H1 (cell line): Measurements from ENCODE around the gene VWA2. TPM values are rescaled to one million over a fixed set of nuclear protein-coding genes. Genes with fewer than 3 reads are reported as not detected.

Experiments
- CTCF ChIA-PET: fragments of 300-600 bp; sonication (Branson Sonifier 250); formaldehyde crosslinking; loops from one replicate; lab custom pipeline; 2021; ENCODE audit not compliant: partially characterized antibody; lab: Charles Lee
- POLR2A ChIA-PET: fragments of 300-600 bp; sonication (Branson Sonifier 250); formaldehyde crosslinking; loops from one replicate; lab custom pipeline; 2021; ENCODE audit warnings: inconsistent platforms; ENCODE audit not compliant: partially characterized antibody; lab: Charles Lee
- DNase-seq, 2 experiments: peaks; one replicate each; pipeline versions ENCODE4 v3.0.0 to v3.0.0-alpha.2; 2010 to 2022; ENCODE audit warnings: low spot score in 2 of 2, low read depth in 1 of 2, mixed read lengths in 1 of 2
- FAIRE-seq: peaks from 2 replicates; lab custom pipeline; 2011; peaks lifted over from hg19 to GRCh38; lab: Jason Lieb, UNC
- H2AFZ ChIP-seq: 2 replicates; pipeline ENCODE4 v1.8.1; 2012; ENCODE audit warnings: low read length, inconsistent platforms
- H2AK5ac ChIP-seq: 2 replicates; pipeline ENCODE4 v1.6.1; 2013; ENCODE audit warnings: low read depth, low read length
- H2BK120ac ChIP-seq: replicated peaks from 2 replicates; pipeline ENCODE3; 2013; ENCODE audit warnings: low read depth, low read length, inconsistent platforms
- H2BK12ac ChIP-seq: 2 replicates; pipeline ENCODE4 v1.6.1; 2013; ENCODE audit warnings: low read depth, low read length
- H2BK15ac ChIP-seq: 2 replicates; pipeline ENCODE4 v1.6.1; 2013; ENCODE audit warnings: low read length
- H2BK20ac ChIP-seq: 2 replicates; pipeline ENCODE4 v1.6.1; 2013; ENCODE audit warnings: low read length
- H2BK5ac ChIP-seq: 2 replicates; pipeline ENCODE4 v1.6.1; 2013; ENCODE audit warnings: low read depth, low read length
- H3K14ac ChIP-seq: 2 replicates; pipeline ENCODE4 v1.6.1; 2013; ENCODE audit warnings: inconsistent platforms; ENCODE audit not compliant: insufficient read length
- H3K18ac ChIP-seq: 2 replicates; pipeline ENCODE4 v1.6.1; 2013; ENCODE audit warnings: low read length; ENCODE audit errors: extremely low read depth
- H3K23ac ChIP-seq: 2 replicates; pipeline ENCODE4 v1.6.1; 2013; ENCODE audit warnings: inconsistent platforms; ENCODE audit not compliant: insufficient read length
- H3K23me2 ChIP-seq: 2 replicates; pipeline ENCODE4 v1.6.1; 2013; ENCODE audit warnings: low read depth, low read length
- H3K27ac ChIP-seq: 2 replicates; pipeline ENCODE4 v1.6.1; 2011; ENCODE audit warnings: low read depth, low read length, inconsistent platforms
- H3K27me3 ChIP-seq, 4 experiments: replicated peaks in 1 of 4; 1 replicate in 1 of 4; 2 replicates in 3 of 4; pipeline versions ENCODE4 v1.6.1 to v1.8.1; 2011 to 2013; ENCODE audit warnings: low read length in 3 of 4, mild to moderate bottlenecking in 3 of 4, inconsistent platforms in 2 of 4, mixed read lengths in 2 of 4, moderate library complexity in 1 of 4; ENCODE audit not compliant: control insufficient read depth in 3 of 4, insufficient read depth in 3 of 4; ENCODE audit errors: extremely low read depth in 1 of 4
- H3K36me3 ChIP-seq, 4 experiments: 2 replicates each; pipeline versions ENCODE4 v1.6.1 to v1.8.1; 2011 to 2013; ENCODE audit warnings: mild to moderate bottlenecking in 4 of 4, low read length in 3 of 4, moderate library complexity in 2 of 4, control low read depth in 1 of 4, inconsistent platforms in 1 of 4; ENCODE audit not compliant: insufficient read depth in 4 of 4, control insufficient read depth in 2 of 4
- H3K4ac ChIP-seq: replicated peaks from 2 replicates; pipeline ENCODE3; 2013; ENCODE audit warnings: low read length, low read depth, mixed read lengths, inconsistent platforms; ENCODE audit not compliant: insufficient read length
- H3K4me1 ChIP-seq, 4 experiments: replicated peaks in 1 of 4; 1 replicate in 1 of 4; 2 replicates in 3 of 4; pipeline versions ENCODE4 v1.6.1 to v1.8.1; 2011 to 2013; ENCODE audit warnings: low read length in 3 of 4, inconsistent platforms in 2 of 4, mixed read lengths in 1 of 4; ENCODE audit not compliant: insufficient read depth in 4 of 4, control insufficient read depth in 3 of 4
- H3K4me2 ChIP-seq, 2 experiments: 2 replicates each; pipeline versions ENCODE4 v1.6.1 to v1.8.1; 2011 to 2013; ENCODE audit warnings: low read depth in 2 of 2, low read length in 2 of 2, control low read depth in 1 of 2, inconsistent platforms in 1 of 2, mild to moderate bottlenecking in 1 of 2; ENCODE audit not compliant: insufficient read depth in 1 of 2
- H3K4me3 ChIP-seq, 4 experiments: fragments of 200-600, 300-600 bp in 1 of 4; sonication (generic), shearing (Covaris generic), sonication (Bioruptor Twin) in 1 of 4; 2 replicates each; pipeline versions ENCODE4 v1.5.1 to v1.8.1; 2011 to 2016; ENCODE audit warnings: low read length in 4 of 4, low read depth in 3 of 4, control low read depth in 2 of 4, inconsistent platforms in 2 of 4, mild to moderate bottlenecking in 2 of 4, mixed read lengths in 1 of 4, moderate library complexity in 1 of 4; ENCODE audit not compliant: insufficient read depth in 2 of 4; ENCODE audit errors: extremely low read depth in 1 of 4
- H3K56ac ChIP-seq: replicated peaks from 2 replicates; pipeline ENCODE3; 2013; ENCODE audit warnings: low read depth, mild to moderate bottlenecking, mixed read lengths, low read length, inconsistent platforms; ENCODE audit not compliant: insufficient read length
- H3K79me1 ChIP-seq: 2 replicates; pipeline ENCODE4 v1.6.1; 2013; ENCODE audit warnings: low read depth, low read length, control low read depth
- H3K79me2 ChIP-seq, 2 experiments: 2 replicates each; pipeline versions ENCODE4 v1.6.1 to v1.8.1; 2012 to 2013; ENCODE audit warnings: low read length in 2 of 2, mild to moderate bottlenecking in 2 of 2, inconsistent platforms in 1 of 2; ENCODE audit not compliant: insufficient read depth in 2 of 2, control insufficient read depth in 1 of 2
- H3K9ac ChIP-seq, 4 experiments: replicated peaks in 1 of 4; 1 replicate in 1 of 4; 2 replicates in 3 of 4; pipeline versions ENCODE4 v1.6.1 to v1.8.1; 2011 to 2013; ENCODE audit warnings: low read depth in 3 of 4, low read length in 3 of 4, control low read depth in 2 of 4, mild to moderate bottlenecking in 2 of 4, moderate library complexity in 2 of 4, inconsistent platforms in 1 of 4; ENCODE audit errors: extremely low read depth in 1 of 4
- H3K9me3 ChIP-seq, 2 experiments: 2 replicates each; pipeline versions ENCODE4 v1.6.1 to v1.8.1; 2012 to 2013; ENCODE audit warnings: mild to moderate bottlenecking in 2 of 2, moderate library complexity in 2 of 2, control low read depth in 1 of 2, inconsistent platforms in 1 of 2, low read depth in 1 of 2, low read length in 1 of 2, mixed read lengths in 1 of 2; ENCODE audit not compliant: insufficient read depth in 2 of 2
- H4K20me1 ChIP-seq, 2 experiments: replicated peaks in 1 of 2; 2 replicates each; pipeline versions ENCODE3 to v1.8.1; 2011 to 2013; ENCODE audit warnings: inconsistent platforms in 2 of 2, low read length in 2 of 2, mild to moderate bottlenecking in 1 of 2; ENCODE audit not compliant: insufficient read depth in 2 of 2, control insufficient read depth in 1 of 2
- H4K5ac ChIP-seq: 2 replicates; pipeline ENCODE4 v1.6.1; 2013; ENCODE audit warnings: low read length, low read depth, mixed read lengths, inconsistent platforms; ENCODE audit not compliant: insufficient read length
- H4K8ac ChIP-seq: 2 replicates; pipeline ENCODE4 v1.8.0; 2013; ENCODE audit warnings: mild to moderate bottlenecking, moderate library complexity, low read length, inconsistent platforms; ENCODE audit not compliant: insufficient read depth; ENCODE audit errors: extremely low read depth
- H4K91ac ChIP-seq: replicated peaks from 2 replicates; pipeline ENCODE3; 2013; ENCODE audit warnings: low read length, mixed read lengths, inconsistent platforms; ENCODE audit not compliant: insufficient read length
- BCL11A ChIP-seq, 2 experiments: IDR thresholded peaks; one replicate each; pipeline ENCODE4 v1.6.1; 2011; ENCODE audit warnings: low read depth in 2 of 2, low read length in 2 of 2, mild to moderate bottlenecking in 2 of 2
- CHD1 ChIP-seq: IDR thresholded peaks from 2 replicates; pipeline ENCODE4 v1.6.1; 2012; ENCODE audit warnings: low read depth, low read length, improper control_type of control experiment
- EP300 ChIP-seq, 2 experiments: IDR thresholded peaks; 1 replicate in 1 of 2; 2 replicates in 1 of 2; pipeline ENCODE4 v1.6.1; 2011 to 2012; ENCODE audit warnings: low read depth in 2 of 2, low read length in 2 of 2, mild to moderate bottlenecking in 2 of 2, borderline replicate concordance in 1 of 2, inconsistent platforms in 1 of 2, moderate library complexity in 1 of 2
- JUN ChIP-seq: IDR thresholded peaks from 2 replicates; pipeline ENCODE4 v1.6.1; 2011; ENCODE audit warnings: low read depth, mild to moderate bottlenecking, improper control_type of control experiment, low read length
- KDM1A ChIP-seq: fragments of 200-600, 300-600 bp; sonication (generic); IDR thresholded peaks from 2 replicates; pipeline ENCODE4 v1.7.1; 2016; ENCODE audit warnings: mild to moderate bottlenecking, low read length, borderline replicate concordance
- MAFK ChIP-seq: IDR thresholded peaks from 2 replicates; pipeline ENCODE4 v1.6.1; 2012; ENCODE audit warnings: low read depth, mild to moderate bottlenecking, improper control_type of control experiment, low read length
- PHF8 ChIP-seq: fragments of 200-600 bp; sonication (generic); conservative IDR thresholded peaks from 2 replicates; pipeline ENCODE4 v1.7.1; 2012; ENCODE audit warnings: low read depth, mild to moderate bottlenecking, inconsistent platforms, low read length, moderate library complexity
- RBBP5 ChIP-seq: IDR thresholded peaks from 2 replicates; pipeline ENCODE4 v1.7.1; 2012; ENCODE audit warnings: low read depth, mild to moderate bottlenecking, inconsistent platforms, low read length, moderate library complexity, borderline replicate concordance
- SIRT6 ChIP-seq: IDR thresholded peaks from one replicate; pipeline ENCODE4 v1.7.1; 2012; ENCODE audit warnings: low read length, inconsistent platforms
- SRF ChIP-seq: IDR thresholded peaks from 2 replicates; pipeline ENCODE4 v1.6.1; 2011; ENCODE audit warnings: mild to moderate bottlenecking, low read depth, low read length, moderate library complexity
- YY1 ChIP-seq: IDR thresholded peaks from 2 replicates; pipeline ENCODE4 v1.6.1; 2011; ENCODE audit warnings: low read depth, mild to moderate bottlenecking, low read length
- polyA plus RNA-seq, 7 experiments: library from polyadenylated mRNA; depleted of rRNA in 3 of 7; stranded (reverse) in 5 of 7; unstranded in 2 of 7; fragments of >200 nt in 5 of 7; fragments of 200-250 nt in 2 of 7; gene quantifications; 1 replicate in 5 of 7; 2 replicates in 1 of 7; 4 replicates in 1 of 7; pipeline versions ENCODE4 v1.2.1 to v1.2.3, GENCODE V29; 2011 to 2013; ENCODE audit warnings: missing spikeins in 2 of 7, mixed read lengths in 2 of 7
- total RNA-seq: library from RNA; stranded (reverse); fragmentation: NEBNext Ultra II Directional; extraction: Animal tissue kit (Norgen Biotek cat#: 25700); gene quantifications from 2 replicates; pipeline ENCODE4 v1.2.1, GENCODE V29; 2021
- TF ChIP-seq, protein P1 (sequence below): IDR thresholded peaks from 2 replicates; pipeline ENCODE4 v1.6.1; 2012; ENCODE audit warnings: low read length, inconsistent platforms

The VWA2 gene
- total and polyA plus RNA-seq, 2 of the 8 experiments (the other 6 are each of a cell fraction or from before 2014, with no cell fraction given): 2.8 to 2.9 TPM

DNA sequence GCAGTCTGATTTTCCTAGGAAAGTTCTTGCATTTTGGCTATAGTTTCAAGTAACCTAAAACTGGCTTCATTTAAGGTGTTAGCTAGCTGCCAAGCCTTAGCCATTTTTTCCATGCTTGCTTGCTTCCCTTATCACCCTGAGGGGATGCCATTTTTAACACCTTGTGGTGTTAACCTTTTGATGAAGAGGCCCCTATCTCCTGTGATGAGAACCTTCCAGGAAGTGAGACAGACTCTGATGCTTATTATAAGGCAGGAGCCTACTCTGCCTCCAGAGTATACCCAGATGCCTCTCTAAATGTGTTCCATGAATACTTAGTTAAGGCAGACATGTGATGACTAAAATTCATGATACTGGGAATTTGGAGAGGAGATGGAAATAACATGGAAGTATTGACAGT lies 4.9 kb upstream of the VWA2 start:
- ChIA-PET POLR2A (no interaction called here), CTCF (no interaction called here)
- no peak for DNase-seq
- no peak overlapping the region for H2BK20ac ChIP-seq
- no peak overlapping the region for H3K23ac ChIP-seq
- no peaks in the 10 kb centered on the region; the same call in 1 of the 2 replicates for H3K23me2 ChIP-seq
- H3K9ac ChIP-seq: no peak overlapping the region
- no peak overlapping the region for H3K56ac ChIP-seq
- H3K4me2 ChIP-seq: no peak overlapping the region
- H2AFZ ChIP-seq: no peak overlapping the region
- H3K18ac ChIP-seq: no peak overlapping the region
- H4K20me1 ChIP-seq: no peaks in the 10 kb centered on the region
- no peaks in the 10 kb centered on the region for H3K9me3 ChIP-seq
- no peak overlapping the region for H2BK12ac ChIP-seq
- H2AK5ac ChIP-seq: no peak overlapping the region
- no peak overlapping the region for H2BK5ac ChIP-seq
- no peak for FAIRE-seq
- H2BK15ac ChIP-seq: no peak overlapping the region
- no peaks in the 10 kb centered on the region for H3K36me3 ChIP-seq
- H3K14ac ChIP-seq: no peak overlapping the region
- no peak overlapping the region for H4K5ac ChIP-seq
- H3K79me1 ChIP-seq: no peaks in the 10 kb centered on the region
- no peak overlapping the region for H4K8ac ChIP-seq
- H3K27me3 ChIP-seq: peaks cover 0 to 11% (median 7%) of the 10 kb centered on the region in 4 experiments; a peak in 5 of 7 replicates
- no peaks in the 10 kb centered on the region; a peak in 1 of 7 replicates for H3K4me1 ChIP-seq
- no peak overlapping the region for H3K27ac ChIP-seq
- no peaks in the 10 kb centered on the region for H3K79me2 ChIP-seq
- H3K4ac ChIP-seq: no peak overlapping the region
- H3K4me3 ChIP-seq: no peak overlapping the region
- no peak overlapping the region for H2BK120ac ChIP-seq
- H4K91ac ChIP-seq: no peak overlapping the region
- TF ChIP-seq YY1: no peak
- TF ChIP-seq SIRT6: no peak
- no peak for TF ChIP-seq PHF8
- TF ChIP-seq MAFK: no peak
- TF ChIP-seq BCL11A (IDR thresholded peaks at IDR 0.05; ENCODE audit: low read depth in 2 of 2, low read length in 2 of 2): no peak
- no peak for TF ChIP-seq KDM1A
- TF ChIP-seq CHD1: no peak
- TF ChIP-seq RBBP5: no peak
- TF ChIP-seq, protein P1, sequence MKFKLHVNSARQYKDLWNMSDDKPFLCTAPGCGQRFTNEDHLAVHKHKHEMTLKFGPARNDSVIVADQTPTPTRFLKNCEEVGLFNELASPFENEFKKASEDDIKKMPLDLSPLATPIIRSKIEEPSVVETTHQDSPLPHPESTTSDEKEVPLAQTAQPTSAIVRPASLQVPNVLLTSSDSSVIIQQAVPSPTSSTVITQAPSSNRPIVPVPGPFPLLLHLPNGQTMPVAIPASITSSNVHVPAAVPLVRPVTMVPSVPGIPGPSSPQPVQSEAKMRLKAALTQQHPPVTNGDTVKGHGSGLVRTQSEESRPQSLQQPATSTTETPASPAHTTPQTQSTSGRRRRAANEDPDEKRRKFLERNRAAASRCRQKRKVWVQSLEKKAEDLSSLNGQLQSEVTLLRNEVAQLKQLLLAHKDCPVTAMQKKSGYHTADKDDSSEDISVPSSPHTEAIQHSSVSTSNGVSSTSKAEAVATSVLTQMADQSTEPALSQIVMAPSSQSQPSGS: no peak
- no peak for TF ChIP-seq JUN
- TF ChIP-seq SRF: no peak
- TF ChIP-seq EP300 (IDR thresholded peaks at IDR 0.05; ENCODE audit: borderline replicate concordance in 1 of 2, low read depth in 2 of 2, low read length in 2 of 2): no peak
